HTERT RPE-1 (cell line): ENCODE measurements around the gene NODAL.

Experiments
- in situ Hi-C: fragments of 300-500 bp; cut with MboI; formaldehyde crosslinking; loops from 4 replicates; pipeline ENCODE4 v1.14.3; 2020; ENCODE audit warnings: low sequenced_read_pairs

NODAL gene

GRCh38 chr10:70465278-70465677 is 23.8 kb upstream of the NODAL start:
- in situ Hi-C loops, result no loop called here

- in situ Hi-C loops, result no loop called here
Observed at GRCh38 chr10:70462349-70462984, 21.0 kb upstream of the NODAL start.

- in situ Hi-C loops, result no loop called here
Observed at GRCh38 chr10:70461397-70462348, 20.2 kb upstream of the NODAL start.

GRCh38 chr10:70459774-70460490 is 18.5 kb upstream of the NODAL start:
- in situ Hi-C loops, result no loop called here

GRCh38 chr10:70459061-70459773 is 17.7 kb upstream of the NODAL start:
- in situ Hi-C loops, result no loop called here

- in situ Hi-C loops, result no loop called here
Observed at GRCh38 chr10:70458329-70459060, 17.0 kb upstream of the NODAL start.

GRCh38 chr10:70457759-70458305 is 16.4 kb upstream of the NODAL start:
- in situ Hi-C loops, result no loop called here

- in situ Hi-C loops, result no loop called here
Observed at GRCh38 chr10:70456164-70456563, 14.7 kb upstream of the NODAL start.

GRCh38 chr10:70455213-70455630 is 13.7 kb upstream of the NODAL start:
- in situ Hi-C loops, result no loop called here

- in situ Hi-C loops, result no loop called here
Observed at GRCh38 chr10:70448236-70448635, 6.8 kb upstream of the NODAL start.

GRCh38 chr10:70445718-70446657 is 4.5 kb upstream of the NODAL start:
- in situ Hi-C loops, result no loop called here

GRCh38 chr10:70444744-70445143 is 3.3 kb upstream of the NODAL start:
- in situ Hi-C loops, result no loop called here

- in situ Hi-C loops, result no loop called here
Observed at GRCh38 chr10:70442332-70442988, 979 bp upstream of the NODAL start.

- in situ Hi-C loops, result no loop called here
Observed at GRCh38 chr10:70441895-70442309, 421 bp upstream of the NODAL start.

GRCh38 chr10:70440296-70441160 is 953 bp downstream of the NODAL start:
- in situ Hi-C loops, result no loop called here

GRCh38 chr10:70437721-70438120 is 3.8 kb downstream of the NODAL start:
- in situ Hi-C loops, result no loop called here
